ENCODE results near the gene GTF3C2. TPM values are rescaled to one million over a fixed set of nuclear protein-coding genes. Genes with fewer than 3 reads are reported as not detected.
"Not testable (repeated sequence)": the region's sequence is repeated elsewhere in the genome, so short reads cannot be mapped to it uniquely, and the experiment has no call there.

GTF3C2 gene
- total and polyA plus RNA-seq, 4 donors: 9.7 to 20.6 (median 14.7) TPM

DNA sequence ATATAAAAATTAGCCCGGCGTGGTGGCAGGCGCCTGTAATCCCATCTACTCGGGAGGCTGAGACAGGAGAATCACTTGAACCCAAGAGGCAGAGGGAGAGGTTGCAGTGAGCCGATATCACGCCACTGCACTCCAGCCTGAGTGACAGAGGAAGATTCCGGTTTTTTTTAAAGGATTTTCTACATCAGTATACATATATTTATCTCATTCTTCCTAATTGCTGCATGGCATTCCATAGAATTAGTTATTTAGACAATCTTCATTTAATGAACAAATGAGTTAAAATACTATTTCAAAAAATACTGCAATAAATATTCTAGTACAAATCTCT, 2.0 kb downstream of the GTF3C2 start:
- Histone ChIP-seq H3K27ac (ENCODE audit: low read depth in 1 of 2, low read length in 2 of 2) (no peak overlapping the region), H3K4me3 (ENCODE audit: low read depth in 1 of 3, low read length in 3 of 3) (no peak overlapping the region), H3K9ac (ENCODE audit: low read depth in 1 of 2, low read length in 2 of 2) (no peak overlapping the region), H3K9me3 (ENCODE audit: control insufficient read depth in 4 of 4, low read length in 3 of 4) (no peaks in the 10 kb centered on the region), H3K27me3 (ENCODE audit: control insufficient read depth in 4 of 4, insufficient read depth in 4 of 4, low read length in 3 of 4) (no peaks in the 10 kb centered on the region), H3K4me1 (ENCODE audit: control insufficient read depth in 4 of 4, insufficient read depth in 4 of 4, low read length in 3 of 4) (peaks cover 10 to 29% (median 25%) of the 10 kb centered on the region in 4 donors), H3K36me3 (ENCODE audit: control insufficient read depth in 4 of 4, insufficient read depth in 3 of 4, low read depth in 1 of 4, low read length in 3 of 4) (peaks cover 0 to 2% (median 0%) of the 10 kb centered on the region in 4 donors)
- no peak for DNase-seq (ENCODE audit: low spot score)
- TF ChIP-seq HNF4G (IDR thresholded peaks at IDR 0.05) (no peak), SP1 (IDR thresholded peaks at IDR 0.05) (no peak), EGR1 (IDR thresholded peaks at IDR 0.05; ENCODE audit: low read depth in 2 of 2) (no peak), NR2F2 (IDR thresholded peaks at IDR 0.05) (no peak), ATF3 (IDR thresholded peaks at IDR 0.05) (no peak), HNF4A (conservative IDR thresholded peaks at IDR 0.05) (no peak), FOXA2 (IDR thresholded peaks at IDR 0.05) (no peak), RXRA (IDR thresholded peaks at IDR 0.05) (no peak), JUND (IDR thresholded peaks at IDR 0.05) (no peak), GABPA (IDR thresholded peaks at IDR 0.05 in 1 of 2, conservative IDR thresholded peaks at IDR 0.05 in 1 of 2) (no peak)
- TF ChIP-seq, protein P1, sequence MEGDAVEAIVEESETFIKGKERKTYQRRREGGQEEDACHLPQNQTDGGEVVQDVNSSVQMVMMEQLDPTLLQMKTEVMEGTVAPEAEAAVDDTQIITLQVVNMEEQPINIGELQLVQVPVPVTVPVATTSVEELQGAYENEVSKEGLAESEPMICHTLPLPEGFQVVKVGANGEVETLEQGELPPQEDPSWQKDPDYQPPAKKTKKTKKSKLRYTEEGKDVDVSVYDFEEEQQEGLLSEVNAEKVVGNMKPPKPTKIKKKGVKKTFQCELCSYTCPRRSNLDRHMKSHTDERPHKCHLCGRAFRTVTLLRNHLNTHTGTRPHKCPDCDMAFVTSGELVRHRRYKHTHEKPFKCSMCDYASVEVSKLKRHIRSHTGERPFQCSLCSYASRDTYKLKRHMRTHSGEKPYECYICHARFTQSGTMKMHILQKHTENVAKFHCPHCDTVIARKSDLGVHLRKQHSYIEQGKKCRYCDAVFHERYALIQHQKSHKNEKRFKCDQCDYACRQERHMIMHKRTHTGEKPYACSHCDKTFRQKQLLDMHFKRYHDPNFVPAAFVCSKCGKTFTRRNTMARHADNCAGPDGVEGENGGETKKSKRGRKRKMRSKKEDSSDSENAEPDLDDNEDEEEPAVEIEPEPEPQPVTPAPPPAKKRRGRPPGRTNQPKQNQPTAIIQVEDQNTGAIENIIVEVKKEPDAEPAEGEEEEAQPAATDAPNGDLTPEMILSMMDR (IDR thresholded peaks at IDR 0.05; ENCODE audit: low read depth, low read length, missing input control): no peak
- 94% methylated on average over 7 of the region's 7 CpGs for WGBS

- WGBS: 67% methylated on average over 7 of the region's 7 CpGs
- H3K27me3 ChIP-seq (ENCODE audit: control insufficient read depth in 4 of 4, insufficient read depth in 4 of 4, low read length in 3 of 4): no peaks in the 10 kb centered on the region
- H3K4me3 ChIP-seq (ENCODE audit: low read depth in 1 of 3, low read length in 3 of 3): no peak overlapping the region
- peaks cover 10 to 29% (median 25%) of the 10 kb centered on the region in 4 donors for H3K4me1 ChIP-seq (ENCODE audit: control insufficient read depth in 4 of 4, insufficient read depth in 4 of 4, low read length in 3 of 4)
- no peak overlapping the region for H3K9ac ChIP-seq (ENCODE audit: low read depth in 1 of 2, low read length in 2 of 2)
- DNase-seq (ENCODE audit: low spot score): no peak
- no peak overlapping the region for H3K27ac ChIP-seq (ENCODE audit: low read depth in 1 of 2, low read length in 2 of 2)
- TF ChIP-seq ZBTB33 (IDR thresholded peaks at IDR 0.05) (no peak), EGR1 (IDR thresholded peaks at IDR 0.05; ENCODE audit: low read depth in 2 of 2) (no peak), JUND (IDR thresholded peaks at IDR 0.05) (no peak), RXRA (IDR thresholded peaks at IDR 0.05) (no peak), GABPA (IDR thresholded peaks at IDR 0.05 in 1 of 2, conservative IDR thresholded peaks at IDR 0.05 in 1 of 2) (no peak), TAF1 (conservative IDR thresholded peaks at IDR 0.05) (no peak), ATF3 (IDR thresholded peaks at IDR 0.05) (no peak)
- H3K9me3 ChIP-seq (ENCODE audit: control insufficient read depth in 4 of 4, low read length in 3 of 4): no peaks in the 10 kb centered on the region
- peaks cover 0 to 2% (median 0%) of the 10 kb centered on the region in 4 donors for H3K36me3 ChIP-seq (ENCODE audit: control insufficient read depth in 4 of 4, insufficient read depth in 3 of 4, low read depth in 1 of 4, low read length in 3 of 4)
Observed at GRCh38 chr2:27353762-27354596, 2.6 kb downstream of the GTF3C2 start.

DNA sequence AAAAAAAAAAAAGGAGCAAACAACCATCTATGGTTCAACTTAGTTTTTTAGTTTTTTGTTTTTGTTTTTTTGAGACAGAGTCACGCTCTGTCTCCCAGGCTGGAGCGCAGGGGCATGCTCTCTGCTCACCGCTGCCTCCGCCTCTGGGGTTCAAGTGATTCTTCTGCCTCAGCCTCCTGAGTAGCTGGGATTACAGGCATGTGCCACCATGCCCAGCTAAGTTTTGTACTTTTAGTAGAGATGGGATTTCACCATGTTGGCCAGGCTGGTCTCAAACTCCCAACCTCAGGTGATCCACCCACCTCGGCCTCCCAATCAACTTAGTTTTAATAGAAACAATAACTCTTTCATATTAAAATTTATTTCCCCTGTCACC, 3.2 kb downstream of the GTF3C2 start:
- H3K27me3 ChIP-seq (ENCODE audit: control insufficient read depth in 4 of 4, insufficient read depth in 4 of 4, low read length in 3 of 4); H3K9ac ChIP-seq (ENCODE audit: low read depth in 1 of 2, low read length in 2 of 2); DNase-seq (ENCODE audit: low spot score); H3K27ac ChIP-seq (ENCODE audit: low read depth in 1 of 2, low read length in 2 of 2); H3K4me3 ChIP-seq (ENCODE audit: low read depth in 1 of 3, low read length in 3 of 3); H3K9me3 ChIP-seq (ENCODE audit: control insufficient read depth in 4 of 4, low read length in 3 of 4); H3K36me3 ChIP-seq (ENCODE audit: control insufficient read depth in 4 of 4, insufficient read depth in 3 of 4, low read depth in 1 of 4, low read length in 3 of 4): not testable (repeated sequence)
- H3K4me1 ChIP-seq (ENCODE audit: control insufficient read depth in 4 of 4, insufficient read depth in 4 of 4, low read length in 3 of 4): peaks cover 10 to 29% (median 25%) of the 10 kb centered on the region in 4 donors
- 95% methylated on average over 5 of the region's 5 CpGs for WGBS

All from liver (tissue), 9 donors.